GM21526 (cell line): ENCODE results near the gene KRT84.

ENCODE experiments used
- ATAC-seq: cut with Tn5 transposase; IDR thresholded peaks from one replicate; pipeline ENCODE4 v1.9.1; 2021; ENCODE audit warnings: moderate library complexity; ENCODE audit not compliant: unreplicated experiment, low FRiP score

The KRT84 gene

GRCh38 chr12:52385226-52385702, at the start of gene KRT84:
KRT84 (minus strand) TSS chr12:52385652; CDS start chr12:52385585, 67 bp downstream.
- ATAC-seq = no peak

DNA sequence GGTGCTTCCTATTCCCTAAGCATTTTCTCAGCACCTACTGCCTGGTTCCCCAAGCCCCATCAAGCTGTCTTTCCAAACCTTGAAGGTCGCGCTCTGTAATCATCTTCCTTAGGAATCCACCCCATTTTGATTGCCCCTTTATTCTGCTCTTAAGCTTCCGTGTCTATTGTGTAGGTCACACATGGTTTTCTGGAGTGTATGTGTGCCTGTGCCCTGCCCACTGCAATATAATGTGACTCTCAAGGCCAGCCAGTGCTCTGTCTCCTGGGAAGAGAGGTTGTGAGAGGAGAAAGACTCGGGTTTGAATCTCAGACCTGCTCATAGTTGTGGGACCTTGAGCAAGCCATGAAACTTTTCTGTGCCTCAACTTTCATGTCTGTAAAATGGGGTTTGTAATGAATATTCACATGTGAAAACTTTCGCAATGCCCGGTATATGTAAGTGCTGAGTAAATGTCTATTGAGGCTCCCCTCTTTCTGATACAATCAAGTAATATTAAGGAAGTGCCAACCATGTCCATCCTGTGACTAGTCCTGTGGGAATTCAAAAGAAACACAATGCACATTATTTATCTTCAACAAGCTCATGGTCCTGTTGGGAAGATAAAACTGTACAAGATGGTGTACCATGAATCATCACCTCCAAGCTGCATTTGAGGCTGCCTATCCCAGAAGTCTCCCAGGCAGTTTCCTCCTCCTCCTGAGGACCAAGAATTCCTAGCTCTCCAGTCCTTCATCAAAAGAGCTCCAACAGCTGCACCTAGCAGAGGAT, 49.5 kb upstream of the KRT84 start:
- no peak for ATAC-seq

GRCh38 chr12:52434081-52434733, 48.8 kb upstream of the KRT84 start, which contains the start of gene KRT75:
KRT75 (minus strand) TSS chr12:52434371; CDS start chr12:52434304, 67 bp downstream.
- ATAC-seq = no peak

DNA sequence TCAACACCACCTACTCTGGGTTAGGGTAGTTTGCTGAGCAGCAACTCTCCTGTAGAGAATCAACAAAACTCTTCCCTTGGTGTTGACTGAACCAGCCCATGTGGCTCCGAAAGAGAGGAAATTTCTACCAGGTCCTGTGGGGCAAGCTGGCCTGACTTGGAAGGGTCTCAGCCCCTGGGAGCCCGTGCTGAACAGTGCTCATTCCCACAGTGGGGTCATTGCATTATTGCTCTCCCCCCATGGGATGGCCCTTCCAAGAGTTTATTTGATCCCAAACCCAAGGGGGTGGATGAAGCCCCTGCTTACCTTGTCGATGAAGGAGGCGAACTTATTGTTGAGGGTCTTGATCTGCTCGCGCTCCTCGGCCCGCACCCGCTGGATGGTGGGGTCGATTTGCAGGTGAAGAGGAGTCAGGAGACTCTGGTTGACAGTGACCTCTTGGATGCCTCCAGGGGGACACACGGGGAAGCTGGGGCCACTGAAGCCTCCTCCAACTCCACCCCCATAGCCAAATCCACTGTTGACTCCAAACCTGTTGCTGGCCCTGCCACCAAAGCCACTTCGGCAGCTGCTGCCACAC, 48.1 kb upstream of the KRT84 start:
- no peak for ATAC-seq

- ATAC-seq = no peak
Measured at GRCh38 chr12:52432559-52433207, 47.2 kb upstream of the KRT84 start.

- no peak for ATAC-seq
Measured at GRCh38 chr12:52428121-52428520, 42.7 kb upstream of the KRT84 start.

GRCh38 chr12:52427083-52427482, 41.6 kb upstream of the KRT84 start:
- no peak for ATAC-seq

- ATAC-seq = no peak
Measured at GRCh38 chr12:52426034-52426433, 40.6 kb upstream of the KRT84 start.

DNA sequence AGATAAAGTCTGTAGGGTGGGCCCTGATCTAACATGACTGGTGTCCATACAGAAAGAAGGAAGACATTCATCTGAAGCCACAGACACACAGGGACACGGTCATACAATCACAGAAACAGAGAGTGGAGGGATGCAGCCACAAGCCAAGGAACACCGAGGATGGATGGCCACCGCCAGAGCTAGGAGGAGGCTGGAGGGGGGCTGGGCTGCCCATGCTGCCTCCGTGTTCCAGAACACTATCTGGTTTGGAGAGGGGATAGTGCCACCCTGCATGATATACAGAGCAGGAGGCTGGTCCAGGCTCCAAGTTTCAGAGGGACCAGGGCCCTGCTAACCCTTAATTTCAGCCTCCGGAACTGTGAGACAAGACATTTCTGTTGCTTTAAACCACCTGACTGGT, 40.0 kb upstream of the KRT84 start:
- ATAC-seq = no peak

GRCh38 chr12:52423661-52424500, 38.4 kb upstream of the KRT84 start:
- ATAC-seq = no peak

DNA sequence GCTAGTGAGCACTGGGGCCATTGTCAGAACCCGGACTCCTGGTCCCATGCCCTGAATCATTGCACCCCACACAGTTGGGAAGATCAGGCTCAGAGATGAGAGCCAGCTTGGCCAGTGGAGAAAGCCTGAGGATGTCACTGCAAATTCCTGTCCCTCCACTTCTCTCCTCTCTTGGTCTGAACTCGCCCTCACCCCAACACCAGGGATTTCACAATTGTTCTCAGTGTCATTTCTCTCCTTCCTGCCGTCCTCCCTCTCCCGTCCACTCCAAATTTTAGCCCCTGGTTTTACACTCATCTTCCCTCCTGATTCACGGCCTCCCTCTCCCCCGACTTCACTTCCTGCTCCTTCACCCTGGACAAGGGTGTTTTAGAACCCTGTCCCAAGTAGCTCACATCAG, 37.6 kb upstream of the KRT84 start:
- ATAC-seq = no peak

GRCh38 chr12:52419656-52420055, 34.2 kb upstream of the KRT84 start:
- no peak for ATAC-seq

- no peak for ATAC-seq
Measured at GRCh38 chr12:52418576-52419110, 33.2 kb upstream of the KRT84 start.

- ATAC-seq = no peak
Measured at GRCh38 chr12:52417740-52418139, 32.3 kb upstream of the KRT84 start.

DNA sequence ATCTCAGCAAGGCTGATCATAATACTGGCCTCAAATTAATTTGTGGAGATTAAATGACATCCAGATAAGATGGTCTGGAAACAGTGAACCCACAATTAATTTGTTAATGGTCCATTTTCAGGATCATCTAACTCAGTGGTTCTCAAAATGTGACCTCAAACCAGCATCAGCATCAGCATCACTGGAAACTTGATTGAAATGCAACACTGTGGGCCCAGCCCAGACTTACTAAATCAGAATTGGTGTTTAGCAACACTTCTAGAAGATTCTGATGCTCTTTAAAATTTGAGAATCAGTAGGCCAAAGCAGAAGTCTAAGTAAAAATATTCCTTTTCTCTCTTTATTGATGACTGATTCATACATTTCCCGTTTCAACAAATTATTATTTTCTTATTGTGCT, 31.3 kb upstream of the KRT84 start:
- no peak for ATAC-seq

- ATAC-seq = no peak
Measured at GRCh38 chr12:52415870-52416750, 30.7 kb upstream of the KRT84 start.

- no peak for ATAC-seq
Measured at GRCh38 chr12:52414936-52415335, 29.5 kb upstream of the KRT84 start.

DNA sequence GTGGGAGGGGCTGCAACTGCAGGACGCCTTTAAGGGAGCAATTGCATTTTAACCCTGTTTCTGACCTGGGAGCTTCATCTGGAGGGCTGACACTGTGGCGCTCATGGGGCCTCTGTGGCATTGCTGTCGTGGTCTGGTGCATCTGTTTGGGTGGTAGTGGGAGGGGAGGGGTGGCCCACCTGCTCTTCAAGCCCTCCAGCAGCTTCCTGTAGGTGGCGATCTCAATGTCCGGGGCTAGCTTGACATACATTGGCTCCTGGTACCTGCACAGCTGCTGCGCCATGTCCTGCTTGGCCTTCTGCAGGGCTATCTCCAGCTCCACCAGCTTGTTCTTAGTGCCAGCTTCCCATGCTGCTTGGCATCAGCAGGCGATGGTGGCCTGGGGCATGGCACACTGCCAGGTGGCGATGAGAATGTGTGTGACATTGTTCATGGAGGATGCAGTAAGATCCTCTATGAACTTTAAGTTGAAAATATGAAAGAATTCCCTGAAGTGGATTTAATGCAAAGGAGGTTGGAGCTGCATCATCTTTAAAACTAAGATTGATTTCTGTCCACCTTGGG, 28.4 kb upstream of the KRT84 start:
- ATAC-seq = no peak

DNA sequence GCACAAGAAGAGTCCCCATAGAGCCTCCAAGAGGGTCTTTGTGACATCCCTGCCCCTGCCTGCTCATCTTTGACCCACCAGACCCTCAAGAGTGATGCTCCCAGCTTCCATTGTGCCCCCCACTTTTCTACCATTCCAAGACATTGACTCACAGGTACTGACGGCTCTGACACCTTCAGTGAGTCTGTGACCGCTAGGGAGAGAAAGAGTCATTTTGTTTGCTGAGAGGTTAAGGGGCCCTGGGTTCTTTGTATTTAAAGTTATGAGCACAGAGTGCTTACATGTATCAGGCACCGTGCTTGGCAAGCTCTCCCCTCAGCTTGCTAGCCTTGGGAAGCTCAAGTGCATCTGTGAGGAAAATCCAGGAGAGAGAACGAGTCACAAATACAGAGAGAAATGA, 27.8 kb upstream of the KRT84 start:
- ATAC-seq = no peak
